Nephron (organoid): ENCODE results near the gene ASTN2.

Source experiments
- H3K27ac Mint-ChIP-seq, 3 experiments: 2 replicates each; pipeline ENCODE4 v1.8.0; 2020; ENCODE audit warnings: mixed read lengths in 3 of 3, mild to moderate bottlenecking in 2 of 3, moderate library complexity in 1 of 3
- H3K27me3 Mint-ChIP-seq: 2 replicates; pipeline ENCODE4 v1.8.0; 2021; ENCODE audit warnings: low read depth, mild to moderate bottlenecking, moderate library complexity, mixed read lengths
- H3K36me3 Mint-ChIP-seq: 2 replicates; pipeline ENCODE4 v1.8.0; 2020; ENCODE audit warnings: low read depth, mixed read lengths
- H3K4me1 Mint-ChIP-seq: 2 replicates; pipeline ENCODE4 v1.8.0; 2020; ENCODE audit warnings: mixed read lengths
- H3K4me3 Mint-ChIP-seq, 3 experiments: 2 replicates each; pipeline ENCODE4 v1.8.0; 2020; ENCODE audit warnings: mild to moderate bottlenecking in 3 of 3, mixed read lengths in 3 of 3, moderate library complexity in 2 of 3
- H3K9me3 Mint-ChIP-seq: 2 replicates; pipeline ENCODE4 v1.8.0; 2020; ENCODE audit warnings: mixed read lengths
- CTCF ChIP-seq, 3 experiments: fragments of 200-600 bp; sonication (generic); IDR thresholded peaks; one replicate each; pipeline ENCODE4 v1.5.0; 2021; ENCODE audit warnings: antibody characterized with exemption in 3 of 3; ENCODE audit not compliant: unreplicated experiment in 3 of 3

ASTN2 gene

GRCh38 chr9:116939614-116940013 lies 475.2 kb downstream of the ASTN2 start:
- no peak for TF ChIP-seq CTCF (IDR thresholded peaks at IDR 0.05; ENCODE audit: unreplicated experiment in 3 of 3)
- no peaks in the 10 kb centered on the region for H3K9me3 Mint-ChIP-seq

GRCh38 chr9:116939161-116939560 lies 475.7 kb downstream of the ASTN2 start:
- Mint-ChIP-seq H3K4me3 (no peak overlapping the region), H3K4me1 (no peaks in the 10 kb centered on the region), H3K27ac (no peak overlapping the region), H3K27me3 (no peaks in the 10 kb centered on the region), H3K9me3 (no peaks in the 10 kb centered on the region), H3K36me3 (no peaks in the 10 kb centered on the region)
- no peak for TF ChIP-seq CTCF (IDR thresholded peaks at IDR 0.05; ENCODE audit: unreplicated experiment in 3 of 3)

More at GRCh38 chr9:116939614-116940013, 475.2 kb downstream of the ASTN2 start:
- H3K36me3 Mint-ChIP-seq: no peaks in the 10 kb centered on the region
- H3K27ac Mint-ChIP-seq: no peak overlapping the region
- H3K4me1 Mint-ChIP-seq: no peaks in the 10 kb centered on the region
- H3K4me3 Mint-ChIP-seq: no peak overlapping the region
- H3K27me3 Mint-ChIP-seq: no peaks in the 10 kb centered on the region

- no peak overlapping the region for H3K27ac Mint-ChIP-seq
- H3K9me3 Mint-ChIP-seq: no peaks in the 10 kb centered on the region
- H3K4me1 Mint-ChIP-seq: no peaks in the 10 kb centered on the region
- TF ChIP-seq CTCF (IDR thresholded peaks at IDR 0.05; ENCODE audit: unreplicated experiment in 3 of 3): no peak
- no peak overlapping the region for H3K4me3 Mint-ChIP-seq
- no peaks in the 10 kb centered on the region for H3K36me3 Mint-ChIP-seq
- H3K27me3 Mint-ChIP-seq: no peaks in the 10 kb centered on the region
These were observed 477.5 kb downstream of the ASTN2 start for GRCh38 chr9:116937361-116937760.

- no peak for TF ChIP-seq CTCF (IDR thresholded peaks at IDR 0.05; ENCODE audit: unreplicated experiment in 3 of 3)
- no peaks in the 10 kb centered on the region for H3K27me3 Mint-ChIP-seq
- no peaks in the 10 kb centered on the region for H3K9me3 Mint-ChIP-seq
- no peak overlapping the region for H3K4me3 Mint-ChIP-seq
- no peaks in the 10 kb centered on the region for H3K4me1 Mint-ChIP-seq
- no peaks in the 10 kb centered on the region for H3K36me3 Mint-ChIP-seq
- H3K27ac Mint-ChIP-seq: no peak overlapping the region
These were observed 479.5 kb downstream of the ASTN2 start for GRCh38 chr9:116935149-116935897.

GRCh38 chr9:116934131-116934530 lies 480.7 kb downstream of the ASTN2 start:
- H3K27me3 Mint-ChIP-seq: no peaks in the 10 kb centered on the region
- no peaks in the 10 kb centered on the region for H3K9me3 Mint-ChIP-seq
- H3K4me3 Mint-ChIP-seq: no peak overlapping the region
- no peaks in the 10 kb centered on the region for H3K4me1 Mint-ChIP-seq
- TF ChIP-seq CTCF (IDR thresholded peaks at IDR 0.05; ENCODE audit: unreplicated experiment in 3 of 3): no peak
- H3K36me3 Mint-ChIP-seq: no peaks in the 10 kb centered on the region
- no peak overlapping the region for H3K27ac Mint-ChIP-seq

- H3K36me3 Mint-ChIP-seq: no peaks in the 10 kb centered on the region
- H3K4me3 Mint-ChIP-seq: no peak overlapping the region
- TF ChIP-seq CTCF (IDR thresholded peaks at IDR 0.05; ENCODE audit: unreplicated experiment in 3 of 3): no peak
- H3K27ac Mint-ChIP-seq: no peak overlapping the region
- H3K27me3 Mint-ChIP-seq: no peaks in the 10 kb centered on the region
- H3K9me3 Mint-ChIP-seq: no peaks in the 10 kb centered on the region
- no peaks in the 10 kb centered on the region for H3K4me1 Mint-ChIP-seq
These were observed 481.6 kb downstream of the ASTN2 start for GRCh38 chr9:116933251-116933650.
